ENCODE measurements around the gene SNX7. TPM values are rescaled to one million over a fixed set of nuclear protein-coding genes. Genes with fewer than 3 reads are reported as not detected.
A peak's percentile ranks its signal among the peaks of the same experiment; 100 is the strongest.

The SNX7 gene
- total and polyA plus RNA-seq, 8 donors = 11.1 to 38.9 (median 24.5) TPM

DNA sequence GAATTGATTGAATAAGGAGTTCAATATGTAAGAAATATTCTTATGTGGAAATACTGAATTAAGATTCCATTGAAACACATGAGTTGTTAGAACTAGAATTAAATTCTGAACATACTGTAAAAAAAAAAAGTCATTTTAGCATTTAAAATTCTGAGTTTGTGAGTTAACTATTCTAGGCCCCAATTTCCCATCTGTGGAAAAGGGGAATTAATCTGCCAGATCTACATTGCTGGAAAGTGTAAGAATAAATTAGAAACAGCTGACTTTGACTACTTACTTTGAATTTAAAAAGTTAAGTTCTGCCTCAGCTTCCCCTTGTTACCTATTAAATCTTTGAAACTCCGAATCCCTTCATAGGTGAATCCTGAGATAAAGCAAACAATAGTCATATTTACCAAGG is 103.0 kb downstream of the SNX7 start:
- Histone ChIP-seq H3K9me3 (no peaks in the 10 kb centered on the region), H3K27me3 (no peaks in the 10 kb centered on the region), H3K27ac (no peak overlapping the region), H3K4me1 (no peaks in the 10 kb centered on the region), H3K4me3 (no peak overlapping the region), H3K36me3 (peaks cover 0 to 15% (median 2%) of the 10 kb centered on the region in 4 donors)
- 0 to 92% (median 40%) methylated on average over 1 of the region's 1 CpG for WGBS, 5 donors
- DNase-seq = no peak
- intact Hi-C loops (cut with DNase I; ENCODE audit: low total_unique reads) = no loop called here
- TF ChIP-seq EP300 (IDR thresholded peaks at IDR 0.05) = no peak

DNA sequence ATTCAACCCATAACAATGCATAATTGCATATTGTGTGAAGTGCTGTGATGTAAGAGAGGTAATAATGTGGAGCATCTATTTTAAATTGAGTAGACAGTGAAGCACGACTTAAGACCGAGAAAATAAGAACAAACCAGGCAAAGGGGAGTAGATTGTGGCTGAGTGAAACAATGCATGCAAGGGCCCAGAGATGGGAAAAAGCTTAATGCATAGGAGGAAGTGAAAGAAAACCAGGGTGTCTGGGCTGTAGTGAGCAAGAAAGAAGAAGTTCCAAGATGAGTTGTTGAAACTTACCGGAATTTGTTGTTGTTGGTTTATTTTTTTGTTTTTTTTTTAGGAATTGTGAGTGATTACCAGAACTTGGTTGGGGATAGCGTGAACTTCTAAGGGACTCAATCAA is 104.7 kb downstream of the SNX7 start:
- intact Hi-C loops (cut with DNase I; ENCODE audit: low total_unique reads) = no loop called here
- Histone ChIP-seq H3K4me3 (no peak overlapping the region), H3K9me3 (no peaks in the 10 kb centered on the region), H3K36me3 (peaks cover 0 to 6% (median 0%) of the 10 kb centered on the region in 4 donors), H3K27ac (no peak overlapping the region), H3K4me1 (no peaks in the 10 kb centered on the region), H3K27me3 (no peaks in the 10 kb centered on the region)
- 84 to 92% (median 91%) methylated on average over 4 of the region's 4 CpGs for WGBS, 5 donors
- peak in 1 of 2 donors; percentile 8 for DNase-seq
- TF ChIP-seq, protein P1, sequence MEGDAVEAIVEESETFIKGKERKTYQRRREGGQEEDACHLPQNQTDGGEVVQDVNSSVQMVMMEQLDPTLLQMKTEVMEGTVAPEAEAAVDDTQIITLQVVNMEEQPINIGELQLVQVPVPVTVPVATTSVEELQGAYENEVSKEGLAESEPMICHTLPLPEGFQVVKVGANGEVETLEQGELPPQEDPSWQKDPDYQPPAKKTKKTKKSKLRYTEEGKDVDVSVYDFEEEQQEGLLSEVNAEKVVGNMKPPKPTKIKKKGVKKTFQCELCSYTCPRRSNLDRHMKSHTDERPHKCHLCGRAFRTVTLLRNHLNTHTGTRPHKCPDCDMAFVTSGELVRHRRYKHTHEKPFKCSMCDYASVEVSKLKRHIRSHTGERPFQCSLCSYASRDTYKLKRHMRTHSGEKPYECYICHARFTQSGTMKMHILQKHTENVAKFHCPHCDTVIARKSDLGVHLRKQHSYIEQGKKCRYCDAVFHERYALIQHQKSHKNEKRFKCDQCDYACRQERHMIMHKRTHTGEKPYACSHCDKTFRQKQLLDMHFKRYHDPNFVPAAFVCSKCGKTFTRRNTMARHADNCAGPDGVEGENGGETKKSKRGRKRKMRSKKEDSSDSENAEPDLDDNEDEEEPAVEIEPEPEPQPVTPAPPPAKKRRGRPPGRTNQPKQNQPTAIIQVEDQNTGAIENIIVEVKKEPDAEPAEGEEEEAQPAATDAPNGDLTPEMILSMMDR (IDR thresholded peaks at IDR 0.05) = no peak

DNA sequence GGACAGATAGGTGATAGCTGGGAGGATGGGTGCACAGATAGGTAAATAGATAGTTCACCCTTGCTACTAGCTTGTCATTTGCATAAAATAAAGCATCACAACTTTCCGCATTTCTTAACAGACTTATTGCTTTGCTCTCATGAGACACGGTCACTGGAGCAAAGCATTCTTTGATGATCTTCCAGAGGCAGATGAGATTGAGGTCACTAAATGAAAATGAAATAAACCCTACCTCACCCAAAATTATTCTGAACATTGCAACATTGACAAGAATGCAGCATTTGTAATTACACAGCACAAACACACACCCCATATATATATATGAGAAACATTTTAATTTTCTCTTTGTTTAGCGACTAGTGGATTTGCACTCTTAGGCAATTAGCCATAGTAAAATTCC is 107.6 kb downstream of the SNX7 start:
- DNase-seq = no peak
- WGBS, 5 donors = 29 to 74% (median 50%) methylated on average over 3 of the region's 3 CpGs
- Histone ChIP-seq H3K36me3 (no peaks in the 10 kb centered on the region), H3K4me3 (no peak overlapping the region), H3K27me3 (no peaks in the 10 kb centered on the region), H3K27ac (no peak overlapping the region), H3K9me3 (no peaks in the 10 kb centered on the region), H3K4me1 (no peaks in the 10 kb centered on the region)
- TF ChIP-seq, protein P1 (IDR thresholded peaks at IDR 0.05) = no peak
- no peak for TF ChIP-seq POLR2AphosphoS5 (IDR thresholded peaks at IDR 0.05)
- no peak for TF ChIP-seq POLR2A (IDR thresholded peaks at IDR 0.05)
- no peak for TF ChIP-seq EP300 (IDR thresholded peaks at IDR 0.05)
- intact Hi-C loops (cut with DNase I; ENCODE audit: low total_unique reads) = no loop called here

DNA sequence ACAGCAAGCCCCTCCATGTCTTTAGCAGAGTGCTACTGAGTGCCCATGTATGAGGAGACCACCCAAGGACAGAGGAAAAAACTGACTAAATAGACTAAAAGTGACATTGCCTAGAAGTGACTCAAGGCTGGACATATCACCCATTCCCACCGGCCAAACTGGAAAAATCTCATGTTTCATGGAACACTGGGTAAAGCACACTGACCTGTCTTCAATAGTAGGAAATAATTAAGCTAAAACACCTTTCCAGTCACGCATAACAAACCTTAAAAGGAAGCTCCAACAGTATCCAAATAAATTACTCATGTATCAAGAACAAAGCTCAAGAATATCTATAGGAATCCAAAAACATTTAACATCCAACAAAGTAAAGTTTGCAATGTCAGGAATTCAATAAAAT is 120.4 kb downstream of the SNX7 start:
- no peaks in the 10 kb centered on the region for H3K27me3 ChIP-seq
- no peak overlapping the region for H3K27ac ChIP-seq
- peaks cover 0 to 28% (median 14%) of the 10 kb centered on the region in 4 donors for H3K9me3 ChIP-seq
- intact Hi-C loops (cut with DNase I; ENCODE audit: low total_unique reads) = no loop called here
- WGBS, 5 donors = 69 to 87% (median 77%) methylated on average over 2 of the region's 2 CpGs
- no peaks in the 10 kb centered on the region for H3K4me1 ChIP-seq
- no peak overlapping the region for H3K4me3 ChIP-seq
- DNase-seq = no peak
- no peaks in the 10 kb centered on the region for H3K36me3 ChIP-seq
- TF ChIP-seq EP300 (IDR thresholded peaks at IDR 0.05) (no peak), POLR2AphosphoS5 (IDR thresholded peaks at IDR 0.05) (no peak), POLR2A (IDR thresholded peaks at IDR 0.05) (no peak)
- TF ChIP-seq, protein P1 (IDR thresholded peaks at IDR 0.05) = no peak

DNA sequence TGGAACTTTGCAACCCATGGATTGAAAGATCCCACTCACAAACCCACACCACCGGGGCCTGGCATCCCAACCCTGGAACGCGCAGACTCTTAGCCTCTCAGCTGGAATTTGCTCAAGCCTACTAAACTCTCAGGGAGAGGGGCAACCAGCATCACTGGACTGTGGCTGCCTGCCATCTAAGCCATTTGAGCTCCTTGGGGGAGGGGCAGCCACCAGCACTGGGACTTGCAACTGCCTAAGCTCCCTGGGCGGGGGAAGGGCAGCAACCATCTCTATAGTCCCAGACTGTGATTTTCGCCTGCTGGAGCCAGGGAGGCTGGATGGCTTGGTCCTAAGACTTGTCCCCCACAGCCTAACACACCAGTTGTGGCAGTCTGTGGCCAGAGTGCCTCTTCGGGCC is 122.3 kb downstream of the SNX7 start:
- TF ChIP-seq POLR2A (IDR thresholded peaks at IDR 0.05) = no peak
- no peak for TF ChIP-seq EP300 (IDR thresholded peaks at IDR 0.05)
- TF ChIP-seq, protein P1 (IDR thresholded peaks at IDR 0.05) = no peak
- no peak for TF ChIP-seq POLR2AphosphoS5 (IDR thresholded peaks at IDR 0.05)
- no peak overlapping the region for H3K27ac ChIP-seq
- intact Hi-C loops (cut with DNase I; ENCODE audit: low total_unique reads) = no loop called here
- 93 to 98% (median 96%) methylated on average over 5 to 6 of the region's 6 CpGs for WGBS, 5 donors
- H3K27me3 ChIP-seq = no peaks in the 10 kb centered on the region
- no peak overlapping the region for H3K4me3 ChIP-seq
- H3K4me1 ChIP-seq = no peaks in the 10 kb centered on the region
- DNase-seq = no peak
- peaks cover 0 to 28% (median 14%) of the 10 kb centered on the region in 4 donors for H3K9me3 ChIP-seq
- H3K36me3 ChIP-seq = no peaks in the 10 kb centered on the region

Data from stomach (tissue), 9 donors.